ENCODE data around the gene LAMA3.

DNA sequence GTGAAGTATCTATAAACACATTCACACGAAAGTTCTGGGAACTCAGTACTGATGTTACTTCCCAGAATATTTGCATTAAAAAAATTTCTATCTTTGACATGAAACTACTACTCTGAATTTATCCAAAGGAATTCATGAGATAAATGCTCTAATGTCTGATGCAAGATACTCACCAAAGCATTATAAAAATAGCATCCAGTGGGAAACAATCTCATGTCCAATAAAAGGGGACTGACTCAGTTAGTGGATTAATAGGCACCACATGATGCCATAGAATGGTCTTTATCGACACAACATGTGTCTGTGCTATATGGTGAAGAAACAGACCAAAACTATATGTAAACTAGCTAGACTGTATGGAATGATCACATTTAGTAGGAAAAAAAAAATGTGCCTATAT is 33.9 kb downstream of the LAMA3 start:
- TF ChIP-seq, protein P1, sequence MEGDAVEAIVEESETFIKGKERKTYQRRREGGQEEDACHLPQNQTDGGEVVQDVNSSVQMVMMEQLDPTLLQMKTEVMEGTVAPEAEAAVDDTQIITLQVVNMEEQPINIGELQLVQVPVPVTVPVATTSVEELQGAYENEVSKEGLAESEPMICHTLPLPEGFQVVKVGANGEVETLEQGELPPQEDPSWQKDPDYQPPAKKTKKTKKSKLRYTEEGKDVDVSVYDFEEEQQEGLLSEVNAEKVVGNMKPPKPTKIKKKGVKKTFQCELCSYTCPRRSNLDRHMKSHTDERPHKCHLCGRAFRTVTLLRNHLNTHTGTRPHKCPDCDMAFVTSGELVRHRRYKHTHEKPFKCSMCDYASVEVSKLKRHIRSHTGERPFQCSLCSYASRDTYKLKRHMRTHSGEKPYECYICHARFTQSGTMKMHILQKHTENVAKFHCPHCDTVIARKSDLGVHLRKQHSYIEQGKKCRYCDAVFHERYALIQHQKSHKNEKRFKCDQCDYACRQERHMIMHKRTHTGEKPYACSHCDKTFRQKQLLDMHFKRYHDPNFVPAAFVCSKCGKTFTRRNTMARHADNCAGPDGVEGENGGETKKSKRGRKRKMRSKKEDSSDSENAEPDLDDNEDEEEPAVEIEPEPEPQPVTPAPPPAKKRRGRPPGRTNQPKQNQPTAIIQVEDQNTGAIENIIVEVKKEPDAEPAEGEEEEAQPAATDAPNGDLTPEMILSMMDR (IDR thresholded peaks at IDR 0.05), result no peak
- no peak for TF ChIP-seq POLR2A (IDR thresholded peaks at IDR 0.05)
